ENCODE measurements around the gene GNAS-AS1. TPM values are rescaled to one million over a fixed set of nuclear protein-coding genes. Genes with fewer than 3 reads are reported as not detected.

Gene GNAS-AS1
- total and polyA plus RNA-seq, 11 donors, result 0.17 to 0.91 (median 0.29) TPM; not detected in 2

GRCh38 chr20:58810879-58811250, 39.8 kb downstream of the GNAS-AS1 start:
- peak in 1 of 5 donors; percentile 35 for DNase-seq
- WGBS, 4 donors, result 81 to 88% (median 82%) methylated on average over 10 of the region's 10 CpGs
- intact Hi-C loops (cut with DNase I), result no loop called here
- H3K36me3 ChIP-seq, result no peaks in the 10 kb centered on the region
- no peak overlapping the region for H3K27ac ChIP-seq
- no peak overlapping the region for H3K4me3 ChIP-seq
- TF ChIP-seq CTCF (IDR thresholded peaks at IDR 0.05) (no peak), POLR2A (IDR thresholded peaks at IDR 0.05) (no peak)
- no peaks in the 10 kb centered on the region for H3K4me1 ChIP-seq
- no peak for ATAC-seq
- no peaks in the 10 kb centered on the region for H3K9me3 ChIP-seq
- H3K27me3 ChIP-seq, result peaks cover 0 to 31% (median 6%) of the 10 kb centered on the region in 9 donors

- H3K27ac ChIP-seq, result no peak overlapping the region
- DNase-seq (peak in 1 of 5 donors; percentile 14), ATAC-seq (no peak)
- no peaks in the 10 kb centered on the region for H3K36me3 ChIP-seq
- H3K4me1 ChIP-seq, result no peaks in the 10 kb centered on the region
- intact Hi-C loops (cut with DNase I), result no loop called here
- H3K27me3 ChIP-seq, result peaks cover 0 to 33% (median 6%) of the 10 kb centered on the region in 9 donors
- TF ChIP-seq POLR2A (IDR thresholded peaks at IDR 0.05) (no peak), CTCF (IDR thresholded peaks at IDR 0.05) (no peak)
- WGBS, 4 donors, result 83 to 88% (median 86%) methylated on average over 19 of the region's 19 CpGs
- H3K4me3 ChIP-seq, result no peak overlapping the region
- no peaks in the 10 kb centered on the region for H3K9me3 ChIP-seq
These were observed 40.4 kb downstream of the GNAS-AS1 start for GRCh38 chr20:58810116-58810878.

- peaks cover 0 to 51% (median 12%) of the 10 kb centered on the region in 9 donors for H3K27me3 ChIP-seq
- 58 to 71% (median 61%) methylated on average over 17 of the region's 17 CpGs for WGBS, 4 donors
- no peak overlapping the region for H3K4me3 ChIP-seq
- TF ChIP-seq POLR2A (IDR thresholded peaks at IDR 0.05) (no peak), CTCF (IDR thresholded peaks at IDR 0.05) (no peak)
- no peak overlapping the region for H3K27ac ChIP-seq
- no peak for ATAC-seq
- H3K36me3 ChIP-seq, result no peaks in the 10 kb centered on the region
- H3K9me3 ChIP-seq, result no peaks in the 10 kb centered on the region
- peak in 1 of 5 donors; percentile 3 for DNase-seq
- intact Hi-C loops (cut with DNase I), result no loop called here
- H3K4me1 ChIP-seq, result no peaks in the 10 kb centered on the region
These were observed 42.2 kb downstream of the GNAS-AS1 start for GRCh38 chr20:58808271-58809046.

GRCh38 chr20:58807801-58808200, 42.9 kb downstream of the GNAS-AS1 start:
- ATAC-seq, result no peak
- H3K9me3 ChIP-seq, result no peaks in the 10 kb centered on the region
- no peaks in the 10 kb centered on the region for H3K36me3 ChIP-seq
- H3K4me3 ChIP-seq, result no peak overlapping the region
- TF ChIP-seq CTCF (IDR thresholded peaks at IDR 0.05) (no peak), POLR2A (IDR thresholded peaks at IDR 0.05) (no peak)
- WGBS, 4 donors, result 83 to 86% (median 84%) methylated on average over 11 of the region's 11 CpGs
- DNase-seq, result no peak
- no peaks in the 10 kb centered on the region for H3K4me1 ChIP-seq
- intact Hi-C loops (cut with DNase I), result no loop called here
- no peak overlapping the region for H3K27ac ChIP-seq
- H3K27me3 ChIP-seq, result peaks cover 0 to 57% (median 12%) of the 10 kb centered on the region in 9 donors

Measured in heart left ventricle (tissue), 16 donors.